Neural cell (in vitro differentiated cells): ENCODE data around the gene STARD9.

Source experiments
- EP300 ChIP-seq: fragments of 450-650 bp; conservative IDR thresholded peaks from 2 replicates; pipeline ENCODE4 v1.6.1; 2014; ENCODE audit warnings: antibody characterized with exemption, mild to moderate bottlenecking, moderate library complexity; ENCODE audit not compliant: poor library complexity, severe bottlenecking
- EZH2 ChIP-seq: fragments of 200-600, 300-800 bp; shearing (Covaris generic), sonication (generic); IDR thresholded peaks from 2 replicates; pipeline ENCODE4 v1.6.1; 2014; ENCODE audit warnings: antibody characterized with exemption, low read length, borderline replicate concordance, mild to moderate bottlenecking; ENCODE audit not compliant: insufficient read depth, poor library complexity, severe bottlenecking
- POLR2AphosphoS5 ChIP-seq: IDR thresholded peaks from 2 replicates; pipeline ENCODE4 v1.6.1; 2012
- RAD21 ChIP-seq: fragments of 450-650 bp; conservative IDR thresholded peaks from 2 replicates; pipeline ENCODE4 v1.6.1; 2014; ENCODE audit warnings: antibody characterized with exemption, mild to moderate bottlenecking, moderate library complexity
- TF ChIP-seq, protein P1 (sequence below): fragments of 450-650 bp; IDR thresholded peaks from 2 replicates; pipeline ENCODE4 v1.5.1; 2014; ENCODE audit warnings: antibody characterized with exemption, mild to moderate bottlenecking, moderate library complexity; ENCODE audit not compliant: poor library complexity, severe bottlenecking

- TF ChIP-seq, protein P1, sequence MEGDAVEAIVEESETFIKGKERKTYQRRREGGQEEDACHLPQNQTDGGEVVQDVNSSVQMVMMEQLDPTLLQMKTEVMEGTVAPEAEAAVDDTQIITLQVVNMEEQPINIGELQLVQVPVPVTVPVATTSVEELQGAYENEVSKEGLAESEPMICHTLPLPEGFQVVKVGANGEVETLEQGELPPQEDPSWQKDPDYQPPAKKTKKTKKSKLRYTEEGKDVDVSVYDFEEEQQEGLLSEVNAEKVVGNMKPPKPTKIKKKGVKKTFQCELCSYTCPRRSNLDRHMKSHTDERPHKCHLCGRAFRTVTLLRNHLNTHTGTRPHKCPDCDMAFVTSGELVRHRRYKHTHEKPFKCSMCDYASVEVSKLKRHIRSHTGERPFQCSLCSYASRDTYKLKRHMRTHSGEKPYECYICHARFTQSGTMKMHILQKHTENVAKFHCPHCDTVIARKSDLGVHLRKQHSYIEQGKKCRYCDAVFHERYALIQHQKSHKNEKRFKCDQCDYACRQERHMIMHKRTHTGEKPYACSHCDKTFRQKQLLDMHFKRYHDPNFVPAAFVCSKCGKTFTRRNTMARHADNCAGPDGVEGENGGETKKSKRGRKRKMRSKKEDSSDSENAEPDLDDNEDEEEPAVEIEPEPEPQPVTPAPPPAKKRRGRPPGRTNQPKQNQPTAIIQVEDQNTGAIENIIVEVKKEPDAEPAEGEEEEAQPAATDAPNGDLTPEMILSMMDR: no peak
- TF ChIP-seq POLR2AphosphoS5 (no peak), RAD21 (no peak), EZH2 (no peak), EP300 (no peak)
Measured at GRCh38 chr15:42603978-42604377, 28.6 kb downstream of the STARD9 start.
